Measurements from ENCODE around the gene CISH. TPM values are rescaled to one million over a fixed set of nuclear protein-coding genes. Genes with fewer than 3 reads are reported as not detected.

Gene CISH
- total RNA-seq, 1 donor from 2014 or later = 10.6 TPM

DNA sequence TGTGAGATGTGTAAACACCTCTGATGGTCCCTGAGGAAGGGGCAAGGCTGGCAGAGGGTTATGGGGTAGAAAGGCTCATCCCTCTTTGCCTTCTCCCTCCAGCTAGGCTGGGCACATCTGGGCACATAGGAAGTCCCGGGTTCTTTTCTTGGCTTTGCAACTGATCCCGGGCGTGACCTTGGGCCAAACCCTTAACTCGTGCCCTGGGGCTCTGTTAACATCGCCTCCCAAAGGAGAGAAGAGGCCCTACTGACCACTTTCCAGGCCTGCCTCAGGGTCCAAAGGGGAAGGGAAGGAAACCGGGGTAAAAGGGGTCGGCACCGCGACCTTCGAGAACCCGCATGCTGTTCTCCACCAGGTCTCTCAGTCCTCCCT is 44.6 kb downstream of the CISH start:
- intact Hi-C loops (cut with DNase I) = loop anchor here (5.0 kb wide), 1 partner anchor 1115 kb away; no protein-coding TSS in a partner anchor
- no peak for ATAC-seq
- no peak for DNase-seq (ENCODE audit: low spot score)

DNA sequence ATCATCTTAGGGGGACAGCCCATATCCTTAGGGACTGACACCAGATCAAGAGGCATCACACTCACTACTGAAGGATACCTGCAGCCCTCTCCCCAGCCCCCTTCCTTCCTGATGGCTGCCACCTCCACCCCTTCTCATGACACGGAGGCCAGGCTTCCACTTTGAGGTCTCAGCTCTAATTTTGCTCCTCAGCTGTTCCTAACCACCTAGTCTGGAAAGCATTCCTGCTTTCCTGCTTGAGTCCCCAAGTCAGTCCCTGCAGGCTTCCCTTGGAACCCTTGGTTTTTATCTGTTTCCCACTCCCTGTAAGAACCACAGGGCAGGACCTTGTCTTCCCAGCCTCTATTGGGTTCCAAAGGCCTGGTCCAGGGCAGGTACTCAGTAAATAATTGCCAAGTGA is 47.3 kb downstream of the CISH start:
- DNase-seq (ENCODE audit: low spot score) (no peak), ATAC-seq (no peak)
- intact Hi-C loops (cut with DNase I) = no loop called here

DNA sequence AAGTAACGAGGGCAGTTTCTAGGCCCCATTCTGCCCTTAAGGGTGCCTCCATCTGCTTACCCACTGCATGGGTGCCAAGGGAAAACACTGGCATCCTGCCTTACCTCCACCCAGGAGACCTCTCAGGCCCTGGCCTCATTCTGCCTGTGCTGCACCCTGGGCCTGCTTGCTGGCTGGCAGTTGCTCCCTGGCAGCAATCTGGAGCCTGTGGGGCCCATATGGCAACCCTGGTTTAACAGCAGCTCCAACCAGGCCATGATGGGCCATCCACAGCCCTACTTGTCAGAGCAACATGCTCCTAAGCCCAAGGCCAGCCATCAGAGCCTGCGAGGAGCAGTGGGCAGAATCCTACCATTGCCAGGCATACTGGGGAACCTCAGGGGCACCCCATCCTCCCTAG is 47.7 kb downstream of the CISH start:
- no peak for DNase-seq (ENCODE audit: low spot score)
- no peak for ATAC-seq
- intact Hi-C loops (cut with DNase I) = no loop called here

DNA sequence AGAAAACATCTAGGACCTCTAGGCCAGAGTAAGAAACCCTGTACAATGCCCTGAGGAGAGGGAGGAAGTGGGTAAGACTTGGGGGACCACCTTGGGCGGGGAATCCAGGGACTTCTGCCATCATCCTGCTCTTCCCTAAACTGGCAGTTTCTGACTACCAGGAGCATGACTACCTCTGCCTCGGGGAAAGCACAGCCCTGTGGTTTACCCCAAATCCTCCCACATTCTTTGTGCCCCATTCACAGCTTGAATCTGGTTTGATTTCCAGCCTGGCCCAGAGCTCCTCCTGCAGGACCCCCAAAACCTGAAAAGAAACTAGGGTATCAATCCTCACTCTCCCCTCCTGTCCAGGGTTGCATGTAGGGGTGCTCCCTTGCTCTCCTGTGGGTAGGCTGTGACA is 48.7 kb downstream of the CISH start:
- no peak for ATAC-seq
- no peak for DNase-seq (ENCODE audit: low spot score)

DNA sequence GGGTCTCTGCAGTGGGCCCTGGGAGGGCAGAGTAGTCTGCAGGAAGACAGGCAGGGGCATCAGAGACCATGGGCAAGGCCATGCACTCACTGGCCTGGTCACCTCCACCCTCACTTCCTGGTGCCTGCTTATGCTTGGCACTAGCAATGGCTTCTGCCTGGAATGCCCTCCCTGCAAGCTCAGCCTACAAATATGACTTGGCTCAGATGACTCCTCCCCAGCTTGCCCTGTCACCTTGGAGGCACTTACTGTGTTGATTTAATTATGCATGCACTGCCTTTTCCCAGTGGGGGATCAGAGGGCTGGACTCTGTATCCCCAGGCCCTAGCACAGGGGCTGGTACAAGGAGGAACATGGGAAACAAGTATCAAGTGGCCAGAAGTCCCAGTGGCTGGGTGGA is 51.9 kb downstream of the CISH start:
- ATAC-seq (no peak), DNase-seq (ENCODE audit: low spot score) (no peak)
- intact Hi-C loops (cut with DNase I) = no loop called here

More for the DNA sequence above, 48.7 kb downstream of the CISH start:
- intact Hi-C loops (cut with DNase I) = no loop called here

DNA sequence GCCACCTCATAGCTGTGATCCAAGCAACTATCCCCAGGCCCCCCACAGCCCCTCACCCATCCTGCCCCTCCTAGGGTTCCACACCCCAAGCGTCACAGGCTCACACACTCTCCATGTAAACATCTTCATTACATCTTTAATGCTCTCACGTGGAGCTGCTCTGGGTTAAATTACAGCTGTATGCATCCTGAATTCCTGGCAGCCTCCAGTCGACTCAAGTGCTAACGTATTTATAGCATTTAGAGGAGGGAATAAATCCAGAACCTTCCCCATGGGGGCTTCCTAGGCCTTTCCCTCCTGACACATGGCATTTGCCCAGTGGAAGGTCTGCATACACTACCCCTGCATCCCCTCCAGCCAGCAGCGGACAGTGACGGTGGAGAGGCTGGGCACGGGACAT is 53.7 kb downstream of the CISH start:
- DNase-seq (ENCODE audit: low spot score) (no peak), ATAC-seq (no peak)
- intact Hi-C loops (cut with DNase I) = no loop called here

DNA sequence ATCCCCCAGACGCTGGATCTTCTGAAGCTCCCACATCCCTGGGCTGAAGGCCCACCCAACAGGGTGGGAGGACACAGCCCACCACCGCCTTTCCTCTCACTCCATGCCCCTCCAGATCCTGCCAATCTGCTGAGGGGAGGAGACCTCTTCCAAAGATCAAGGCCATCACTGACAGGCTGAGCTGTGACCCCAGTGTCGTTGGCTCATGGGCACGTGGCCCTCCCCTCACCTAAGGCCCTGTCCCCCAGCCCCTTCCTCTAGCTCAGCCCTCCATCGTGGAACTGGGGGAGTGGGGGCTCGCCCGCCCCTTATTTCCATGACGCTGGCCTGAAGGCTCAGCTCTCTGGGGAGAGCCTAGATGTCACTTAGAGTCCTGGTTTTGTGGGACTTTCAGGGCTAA is 54.5 kb downstream of the CISH start:
- intact Hi-C loops (cut with DNase I) = no loop called here
- ATAC-seq = no peak

More for the DNA sequence above, 54.5 kb downstream of the CISH start:
- DNase-seq (ENCODE audit: low spot score) = no peak

Other genes starting within 250 kb of the CISH start
- 1.8 TPM for gene CACNA2D2, start 108.1 kb downstream of the CISH start, total RNA-seq
- 16.1 TPM for gene C3orf18, start 44.0 kb downstream of the CISH start, total RNA-seq
- gene HEMK1, start 42.3 kb downstream of the CISH start, total RNA-seq = 21.3 TPM
- gene MAPKAPK3, start 5.4 kb upstream of the CISH start, total RNA-seq = 19.5 TPM
- 6.2 TPM for gene DOCK3, start 63.2 kb upstream of the CISH start, total RNA-seq